ENCODE results near the gene PCGF5. TPM values are rescaled to one million over a fixed set of nuclear protein-coding genes. Genes with fewer than 3 reads are reported as not detected.

The PCGF5 gene
- total RNA-seq, 1 experiment from 2014 or later: 17.3 TPM

DNA sequence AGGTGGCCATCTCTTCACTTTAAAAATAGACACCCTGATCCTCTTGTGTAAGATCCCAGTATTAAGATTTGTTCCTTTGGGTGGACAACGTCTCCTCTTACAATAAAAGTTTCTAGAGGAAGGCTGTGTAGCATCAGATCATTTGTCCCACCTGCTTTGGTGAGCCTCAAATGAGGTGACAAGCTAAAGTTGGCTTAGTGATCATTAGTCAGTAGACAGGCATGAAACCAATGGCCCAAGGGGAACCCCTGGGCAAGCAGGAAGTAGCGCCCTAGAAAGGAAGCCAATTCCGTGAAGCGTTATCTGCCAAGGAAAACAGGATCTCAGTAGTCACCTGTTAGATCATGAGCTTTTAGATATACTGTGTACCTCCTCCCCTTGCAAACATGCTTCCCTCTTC lies 66.8 kb downstream of the PCGF5 start:
- Histone ChIP-seq H3K4me1 (ENCODE audit: insufficient read depth, low read length, poor library complexity, severe bottlenecking) (no peaks in the 10 kb centered on the region), H3K36me3 (ENCODE audit: insufficient read depth, low read length, poor library complexity, severe bottlenecking) (no peaks in the 10 kb centered on the region), H3K27ac (ENCODE audit: low read depth, low read length, poor library complexity, severe bottlenecking) (no peak overlapping the region), H3K4me3 (ENCODE audit: low read depth, low read length, poor library complexity, severe bottlenecking) (no peak overlapping the region), H3K27me3 (replicated peaks; ENCODE audit: insufficient read depth, low read depth, low read length, poor library complexity) (no peaks in the 10 kb centered on the region), H3K9me3 (ENCODE audit: low read depth, low read length, poor library complexity, severe bottlenecking) (no peaks in the 10 kb centered on the region)
- ChIA-PET POLR2A (ENCODE audit: low non-redundant PET) (no interaction called here), CTCF (no interaction called here)
- intact Hi-C loops (cut with micrococcal nuclease; ENCODE audit: unreplicated experiment): no loop called here
- DNase-seq (ENCODE audit: low spot score): no peak
- TF ChIP-seq, protein P1, sequence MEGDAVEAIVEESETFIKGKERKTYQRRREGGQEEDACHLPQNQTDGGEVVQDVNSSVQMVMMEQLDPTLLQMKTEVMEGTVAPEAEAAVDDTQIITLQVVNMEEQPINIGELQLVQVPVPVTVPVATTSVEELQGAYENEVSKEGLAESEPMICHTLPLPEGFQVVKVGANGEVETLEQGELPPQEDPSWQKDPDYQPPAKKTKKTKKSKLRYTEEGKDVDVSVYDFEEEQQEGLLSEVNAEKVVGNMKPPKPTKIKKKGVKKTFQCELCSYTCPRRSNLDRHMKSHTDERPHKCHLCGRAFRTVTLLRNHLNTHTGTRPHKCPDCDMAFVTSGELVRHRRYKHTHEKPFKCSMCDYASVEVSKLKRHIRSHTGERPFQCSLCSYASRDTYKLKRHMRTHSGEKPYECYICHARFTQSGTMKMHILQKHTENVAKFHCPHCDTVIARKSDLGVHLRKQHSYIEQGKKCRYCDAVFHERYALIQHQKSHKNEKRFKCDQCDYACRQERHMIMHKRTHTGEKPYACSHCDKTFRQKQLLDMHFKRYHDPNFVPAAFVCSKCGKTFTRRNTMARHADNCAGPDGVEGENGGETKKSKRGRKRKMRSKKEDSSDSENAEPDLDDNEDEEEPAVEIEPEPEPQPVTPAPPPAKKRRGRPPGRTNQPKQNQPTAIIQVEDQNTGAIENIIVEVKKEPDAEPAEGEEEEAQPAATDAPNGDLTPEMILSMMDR (conservative IDR thresholded peaks at IDR 0.05; ENCODE audit: low read depth, low read length): no peak
- no peak for TF ChIP-seq EZH2 (IDR thresholded peaks at IDR 0.05; ENCODE audit: borderline replicate concordance, low read depth, low read length, poor library complexity, severe bottlenecking)
- BruUV-seq (replicated peaks): no TSS peak

DNA sequence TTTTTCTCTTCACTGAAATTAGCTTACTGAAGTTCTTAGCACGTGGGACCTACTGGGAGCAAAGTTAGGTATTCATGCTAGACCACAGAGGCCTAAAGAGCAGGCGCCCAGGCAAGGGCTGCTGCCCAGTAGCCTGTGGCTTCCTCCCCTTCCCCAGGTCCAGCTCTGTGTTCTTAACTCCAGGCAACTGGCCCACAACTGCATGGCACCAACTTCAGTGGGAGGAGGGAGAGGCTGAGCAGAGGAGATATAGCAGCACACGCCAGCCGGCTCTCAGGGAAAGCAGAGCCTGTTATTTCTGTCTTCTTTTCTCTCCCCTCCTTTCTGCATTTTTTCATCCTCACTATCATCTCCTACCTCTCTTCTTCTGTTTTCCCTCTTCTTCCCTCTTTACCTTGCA lies 67.4 kb downstream of the PCGF5 start:
- POLR2A ChIA-PET (ENCODE audit: low non-redundant PET): no interaction called here
- intact Hi-C loops (cut with micrococcal nuclease; ENCODE audit: unreplicated experiment): no loop called here
- BruUV-seq (replicated peaks): no TSS peak
- no peak overlapping the region for H3K4me3 ChIP-seq (ENCODE audit: low read depth, low read length, poor library complexity, severe bottlenecking)
- H3K4me1 ChIP-seq (ENCODE audit: insufficient read depth, low read length, poor library complexity, severe bottlenecking): no peaks in the 10 kb centered on the region
- DNase-seq (ENCODE audit: low spot score): no peak
- H3K36me3 ChIP-seq (ENCODE audit: insufficient read depth, low read length, poor library complexity, severe bottlenecking): no peaks in the 10 kb centered on the region
- TF ChIP-seq EZH2 (IDR thresholded peaks at IDR 0.05; ENCODE audit: borderline replicate concordance, low read depth, low read length, poor library complexity, severe bottlenecking): no peak
- TF ChIP-seq, protein P1 (conservative IDR thresholded peaks at IDR 0.05; ENCODE audit: low read depth, low read length): no peak
- CTCF ChIA-PET: interaction anchor here (0.7 kb wide), 1 partner anchor 344 kb away, joined by 5 read pairs; no protein-coding TSS in a partner anchor
- H3K27me3 ChIP-seq (replicated peaks; ENCODE audit: insufficient read depth, low read depth, low read length, poor library complexity): no peaks in the 10 kb centered on the region
- H3K27ac ChIP-seq (ENCODE audit: low read depth, low read length, poor library complexity, severe bottlenecking): no peak overlapping the region
- H3K9me3 ChIP-seq (ENCODE audit: low read depth, low read length, poor library complexity, severe bottlenecking): no peaks in the 10 kb centered on the region

DNA sequence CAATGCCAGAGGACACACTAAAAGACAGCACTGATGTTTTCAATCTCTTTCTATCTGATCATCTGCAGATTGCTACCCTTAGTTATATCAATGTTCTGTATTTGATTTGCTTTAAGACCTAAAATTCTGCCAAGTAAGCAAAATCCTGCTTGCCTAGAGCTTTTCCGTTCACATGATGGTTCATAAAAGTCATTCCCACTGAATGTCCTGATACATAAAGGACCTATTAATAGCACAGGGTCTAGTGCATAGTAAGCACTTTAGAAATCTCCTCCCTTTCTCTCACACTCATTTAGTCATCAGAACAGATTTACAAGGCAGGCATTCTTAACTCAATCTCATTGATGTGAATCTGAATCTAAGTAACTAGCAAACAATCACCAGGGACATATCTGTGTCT lies 68.8 kb downstream of the PCGF5 start:
- Histone ChIP-seq H3K27ac (ENCODE audit: low read depth, low read length, poor library complexity, severe bottlenecking) (no peak overlapping the region), H3K27me3 (replicated peaks; ENCODE audit: insufficient read depth, low read depth, low read length, poor library complexity) (no peaks in the 10 kb centered on the region), H3K4me3 (ENCODE audit: low read depth, low read length, poor library complexity, severe bottlenecking) (no peak overlapping the region), H3K9me3 (ENCODE audit: low read depth, low read length, poor library complexity, severe bottlenecking) (no peaks in the 10 kb centered on the region), H3K36me3 (ENCODE audit: insufficient read depth, low read length, poor library complexity, severe bottlenecking) (no peaks in the 10 kb centered on the region), H3K4me1 (ENCODE audit: insufficient read depth, low read length, poor library complexity, severe bottlenecking) (no peaks in the 10 kb centered on the region)
- POLR2A ChIA-PET (ENCODE audit: low non-redundant PET): no interaction called here
- intact Hi-C loops (cut with micrococcal nuclease; ENCODE audit: unreplicated experiment): no loop called here
- no peak for DNase-seq (ENCODE audit: low spot score)
- CTCF ChIA-PET: no interaction called here
- TF ChIP-seq, protein P1 (conservative IDR thresholded peaks at IDR 0.05; ENCODE audit: low read depth, low read length): no peak
- TF ChIP-seq EZH2 (IDR thresholded peaks at IDR 0.05; ENCODE audit: borderline replicate concordance, low read depth, low read length, poor library complexity, severe bottlenecking): no peak
- no TSS peak for BruUV-seq (replicated peaks)

All from A673 (cell line).